Measurements from ENCODE around the gene TOM1L2. TPM values are rescaled to one million over a fixed set of nuclear protein-coding genes. Genes with fewer than 3 reads are reported as not detected.
"Not testable (repeated sequence)": the region's sequence is repeated elsewhere in the genome, so short reads cannot be mapped to it uniquely, and the experiment has no call there.

TOM1L2 gene
- total RNA-seq, 4 donors from 2014 or later = 55.7 to 97.1 (median 73.3) TPM

DNA sequence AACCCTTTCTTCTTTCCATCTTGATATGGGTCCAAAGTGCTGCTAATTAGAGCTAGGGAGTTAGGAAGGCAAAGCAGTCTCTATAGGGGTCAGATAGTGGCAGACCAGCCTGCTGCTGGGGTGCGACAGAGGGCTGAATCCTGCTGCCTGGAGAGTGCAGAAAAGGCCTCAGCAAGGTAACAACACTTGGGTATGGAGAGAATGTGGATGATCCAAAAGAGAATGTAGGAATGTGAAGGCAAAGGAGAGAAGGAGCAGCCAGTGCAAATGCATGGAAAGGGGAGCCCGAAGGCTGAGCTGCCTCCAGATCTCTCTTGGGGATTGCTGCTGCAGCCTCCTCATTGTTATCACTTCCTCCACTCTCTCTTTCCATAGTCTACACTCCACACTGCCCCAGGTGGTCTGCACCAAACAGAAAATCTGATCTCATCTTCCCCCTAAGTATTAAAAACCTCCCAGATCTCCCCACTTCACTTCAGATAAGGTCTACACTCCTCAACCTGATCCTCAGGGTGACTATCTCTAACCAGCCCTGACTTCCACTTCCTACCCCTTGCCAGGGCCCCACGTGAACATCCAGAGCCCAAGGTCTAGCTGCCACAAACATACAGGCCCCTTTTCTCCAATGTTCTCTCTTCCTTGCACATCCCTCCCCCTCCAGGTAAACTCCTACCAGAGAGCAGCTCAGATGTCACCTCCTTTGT is 28.8 kb downstream of the TOM1L2 start:
- no peak overlapping the region for H3K4me3 ChIP-seq
- no peaks in the 10 kb centered on the region for H3K9me3 ChIP-seq
- intact Hi-C loops (cut with DNase I; ENCODE audit: low total_unique reads) (no loop called here), in situ Hi-C loops (cut with MboI; ENCODE audit: low sequenced_read_pairs in 4 of 4) (loop anchor here in 1 of 4 donors (25.0 kb wide), 1 partner anchor 94 kb away; the partner anchor contains the start of genes ATPAF2 and GID4)
- ATAC-seq (no peak), DNase-seq (no peak)
- H3K27ac ChIP-seq = peak overlapping the region; percentile 14 to 55 (median 40)
- no peaks in the 10 kb centered on the region for H3K27me3 ChIP-seq
- H3K4me1 ChIP-seq = peaks cover 77 to 78% of the 10 kb centered on the region in 2 donors
- TF ChIP-seq POLR2A (IDR thresholded peaks at IDR 0.05) = no peak
- TF ChIP-seq, protein P1, sequence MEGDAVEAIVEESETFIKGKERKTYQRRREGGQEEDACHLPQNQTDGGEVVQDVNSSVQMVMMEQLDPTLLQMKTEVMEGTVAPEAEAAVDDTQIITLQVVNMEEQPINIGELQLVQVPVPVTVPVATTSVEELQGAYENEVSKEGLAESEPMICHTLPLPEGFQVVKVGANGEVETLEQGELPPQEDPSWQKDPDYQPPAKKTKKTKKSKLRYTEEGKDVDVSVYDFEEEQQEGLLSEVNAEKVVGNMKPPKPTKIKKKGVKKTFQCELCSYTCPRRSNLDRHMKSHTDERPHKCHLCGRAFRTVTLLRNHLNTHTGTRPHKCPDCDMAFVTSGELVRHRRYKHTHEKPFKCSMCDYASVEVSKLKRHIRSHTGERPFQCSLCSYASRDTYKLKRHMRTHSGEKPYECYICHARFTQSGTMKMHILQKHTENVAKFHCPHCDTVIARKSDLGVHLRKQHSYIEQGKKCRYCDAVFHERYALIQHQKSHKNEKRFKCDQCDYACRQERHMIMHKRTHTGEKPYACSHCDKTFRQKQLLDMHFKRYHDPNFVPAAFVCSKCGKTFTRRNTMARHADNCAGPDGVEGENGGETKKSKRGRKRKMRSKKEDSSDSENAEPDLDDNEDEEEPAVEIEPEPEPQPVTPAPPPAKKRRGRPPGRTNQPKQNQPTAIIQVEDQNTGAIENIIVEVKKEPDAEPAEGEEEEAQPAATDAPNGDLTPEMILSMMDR (IDR thresholded peaks at IDR 0.05 in 4 of 5, conservative IDR thresholded peaks at IDR 0.05 in 1 of 5) = no peak
- no peaks in the 10 kb centered on the region for H3K36me3 ChIP-seq

DNA sequence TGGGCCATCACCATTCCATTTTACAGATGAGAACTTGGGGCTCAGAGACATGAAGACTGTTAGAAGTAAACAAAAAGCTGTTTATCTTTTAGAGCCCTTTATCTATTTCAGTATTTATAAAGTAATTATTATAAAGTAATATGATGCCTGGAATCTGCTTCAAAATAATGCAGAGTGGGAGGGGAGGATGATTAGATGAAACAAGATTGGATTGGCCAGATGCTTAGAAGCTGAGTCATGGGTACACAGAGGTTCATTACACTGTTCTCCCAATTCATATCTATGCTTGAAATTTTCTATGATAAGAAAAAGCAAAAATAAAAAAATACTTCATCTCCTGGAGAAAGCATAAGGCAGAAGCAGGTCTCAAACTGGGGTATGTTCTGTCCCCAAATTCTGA is 29.4 kb downstream of the TOM1L2 start:
- no peak for ATAC-seq
- Histone ChIP-seq H3K4me3 (no peak overlapping the region), H3K4me1 (peaks cover 81 to 83% of the 10 kb centered on the region in 2 donors), H3K27ac (peak overlapping the region; percentile 14 to 55 (median 40)), H3K9me3 (no peaks in the 10 kb centered on the region), H3K36me3 (no peaks in the 10 kb centered on the region), H3K27me3 (no peaks in the 10 kb centered on the region)
- in situ Hi-C loops (cut with MboI; ENCODE audit: low sequenced_read_pairs in 4 of 4) = loop anchor here in 1 of 4 donors (25.0 kb wide), 1 partner anchor 94 kb away; the partner anchor contains the start of genes ATPAF2 and GID4
- DNase-seq = no peak
- TF ChIP-seq POLR2A (IDR thresholded peaks at IDR 0.05) = no peak
- TF ChIP-seq, protein P1 (IDR thresholded peaks at IDR 0.05 in 4 of 5, conservative IDR thresholded peaks at IDR 0.05 in 1 of 5) = no peak
- intact Hi-C loops (cut with DNase I; ENCODE audit: low total_unique reads) = no loop called here

DNA sequence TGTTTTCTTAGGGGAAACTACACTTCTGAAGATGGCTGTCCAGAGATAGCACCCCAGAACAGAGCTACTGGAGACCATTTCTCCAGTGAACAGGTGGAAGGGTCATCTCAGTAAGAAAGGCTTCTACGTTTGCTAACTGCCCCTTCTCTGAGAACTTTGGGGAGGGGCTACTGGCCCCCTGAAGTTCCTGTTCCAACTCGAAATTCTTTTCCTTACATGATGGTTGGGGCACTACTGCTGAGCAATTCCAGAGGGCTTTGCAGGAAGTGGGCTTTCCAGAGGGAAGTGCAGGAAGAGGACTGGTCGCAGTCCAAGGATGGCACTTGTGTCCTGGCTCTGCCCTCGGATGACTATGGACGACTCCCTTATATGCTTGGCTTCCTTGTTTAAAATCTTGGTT is 31.2 kb downstream of the TOM1L2 start:
- H3K27me3 ChIP-seq = no peaks in the 10 kb centered on the region
- peaks cover 81 to 84% of the 10 kb centered on the region in 2 donors for H3K4me1 ChIP-seq
- no peak overlapping the region for H3K27ac ChIP-seq
- no peak for ATAC-seq
- in situ Hi-C loops (cut with MboI; ENCODE audit: low sequenced_read_pairs in 4 of 4) (loop anchor here in 1 of 4 donors (25.0 kb wide), 1 partner anchor 96 kb away; the partner anchor contains the start of genes ATPAF2 and GID4), intact Hi-C loops (cut with DNase I; ENCODE audit: low total_unique reads) (no loop called here)
- H3K9me3 ChIP-seq = no peaks in the 10 kb centered on the region
- TF ChIP-seq, protein P1 (IDR thresholded peaks at IDR 0.05 in 4 of 5, conservative IDR thresholded peaks at IDR 0.05 in 1 of 5) = no peak
- TF ChIP-seq POLR2A (IDR thresholded peaks at IDR 0.05) = no peak
- H3K4me3 ChIP-seq = no peak overlapping the region
- no peaks in the 10 kb centered on the region for H3K36me3 ChIP-seq
- DNase-seq = no peak

DNA sequence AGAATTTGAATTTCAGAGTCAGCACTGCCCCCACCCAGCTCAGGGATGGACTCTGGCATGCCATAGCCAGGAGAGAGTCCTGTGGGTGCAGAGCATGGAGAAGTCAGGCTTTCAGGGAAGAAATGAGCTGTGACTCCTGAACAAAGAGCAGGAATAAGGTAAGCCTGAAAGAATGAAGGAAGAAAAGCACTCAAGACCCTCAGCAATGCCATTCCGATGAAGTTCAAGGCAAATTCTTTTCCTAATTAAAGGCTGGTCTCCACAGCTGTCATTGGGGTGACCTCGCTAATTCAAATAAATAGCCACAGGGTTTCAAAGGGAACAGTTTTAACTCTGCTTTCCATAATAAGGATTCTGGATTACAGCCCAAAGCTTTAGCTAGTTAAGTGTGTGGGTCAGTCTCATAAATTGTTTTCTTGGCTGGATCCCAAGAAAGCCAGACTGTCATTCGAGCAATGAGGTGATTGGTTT is 31.7 kb downstream of the TOM1L2 start:
- H3K4me1 ChIP-seq = peaks cover 79 to 84% of the 10 kb centered on the region in 2 donors

DNA sequence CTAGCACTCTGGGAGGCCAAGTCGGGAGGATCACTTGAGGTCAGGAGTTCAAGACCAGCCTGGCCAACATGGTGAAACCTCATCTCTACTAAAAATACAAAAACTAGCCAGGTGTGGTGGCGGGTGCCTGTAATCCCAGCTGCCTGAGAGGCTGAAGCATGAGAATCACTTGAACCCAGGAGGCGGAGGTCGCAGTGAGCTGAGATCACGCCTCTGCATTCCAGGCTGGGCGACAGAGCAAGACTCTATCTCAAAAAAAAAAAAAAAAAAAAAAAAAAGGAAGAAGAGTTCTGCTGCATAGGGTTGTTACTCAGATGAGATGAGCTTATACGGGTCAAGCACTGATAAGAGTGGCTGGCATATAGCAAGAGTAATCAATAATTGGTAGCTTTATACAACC is 32.3 kb downstream of the TOM1L2 start:
- ATAC-seq; H3K27me3 ChIP-seq; intact Hi-C loops (cut with DNase I; ENCODE audit: low total_unique reads); H3K4me3 ChIP-seq; DNase-seq; H3K36me3 ChIP-seq; H3K27ac ChIP-seq; H3K9me3 ChIP-seq: not testable (repeated sequence)
- peaks cover 79 to 84% of the 10 kb centered on the region in 2 donors for H3K4me1 ChIP-seq
- in situ Hi-C loops (cut with MboI; ENCODE audit: low sequenced_read_pairs in 4 of 4) = loop anchor here in 1 of 4 donors (25.0 kb wide), 1 partner anchor 97 kb away; the partner anchor contains the start of genes ATPAF2 and GID4

More for the DNA sequence above, 31.7 kb downstream of the TOM1L2 start:
- H3K36me3 ChIP-seq = no peaks in the 10 kb centered on the region
- ATAC-seq (no peak), DNase-seq (no peak)
- intact Hi-C loops (cut with DNase I; ENCODE audit: low total_unique reads) = no loop called here
- no peak overlapping the region for H3K4me3 ChIP-seq
- no peaks in the 10 kb centered on the region for H3K9me3 ChIP-seq
- no peak overlapping the region for H3K27ac ChIP-seq
- in situ Hi-C loops (cut with MboI; ENCODE audit: low sequenced_read_pairs in 4 of 4) = loop anchor here in 1 of 4 donors (25.0 kb wide), 1 partner anchor 97 kb away; the partner anchor contains the start of genes ATPAF2 and GID4
- no peaks in the 10 kb centered on the region for H3K27me3 ChIP-seq
- TF ChIP-seq, protein P1 (IDR thresholded peaks at IDR 0.05 in 4 of 5, conservative IDR thresholded peaks at IDR 0.05 in 1 of 5) = no peak
- no peak for TF ChIP-seq POLR2A (IDR thresholded peaks at IDR 0.05)
